ENCODE results near the gene TYW3.

DNA sequence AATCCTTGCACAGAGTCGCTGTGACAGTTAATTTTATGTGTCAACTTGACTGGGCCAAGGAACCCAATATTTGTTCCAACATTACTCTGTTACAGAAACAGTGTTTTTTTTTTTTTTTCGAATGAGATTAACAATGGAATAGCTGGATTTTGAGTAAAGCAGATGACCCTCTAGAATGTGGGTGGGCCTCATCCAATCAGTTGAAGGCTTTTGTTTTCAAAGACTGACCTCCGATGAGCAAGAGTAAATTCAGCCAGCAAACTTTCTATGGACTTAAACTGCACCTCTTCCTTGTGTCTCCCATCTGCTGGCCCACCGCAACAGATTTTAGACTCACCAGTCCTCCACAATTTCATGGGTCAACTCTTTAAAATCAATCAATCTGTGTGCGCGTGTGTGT is 17.1 kb upstream of the TYW3 start:
- TF ChIP-seq POLR2AphosphoS5 (IDR thresholded peaks at IDR 0.05; ENCODE audit: borderline replicate concordance, low read depth, low read length) (no peak), EZH2 (IDR thresholded peaks at IDR 0.05) (no peak), FOXP2 (optimal IDR thresholded peaks at IDR 0.05; ENCODE audit: control extremely low read depth, extremely low read length, insufficient read depth) (no peak)

All from SK-N-MC (cell line).